ENCODE data around the gene GDF15. TPM values are rescaled to one million over a fixed set of nuclear protein-coding genes. Genes with fewer than 3 reads are reported as not detected.
A peak's percentile ranks its signal among the peaks of the same experiment; 100 is the strongest.

Gene GDF15
- total RNA-seq, 2 donors from 2014 or later = 40.5 to 86.1 TPM

GRCh38 chr19:18366021-18366435 lies 19.9 kb upstream of the GDF15 start:
- no peak overlapping the region for H3K4me3 ChIP-seq
- no peaks in the 10 kb centered on the region for H3K9me3 ChIP-seq
- TF ChIP-seq CTCF (IDR thresholded peaks at IDR 0.05) (no peak), POLR2A (IDR thresholded peaks at IDR 0.05) (no peak)
- H3K27me3 ChIP-seq = no peaks in the 10 kb centered on the region
- intact Hi-C loops (cut with DNase I) = no loop called here
- no peak for DNase-seq
- H3K36me3 ChIP-seq (replicated peaks in 1 of 2; ENCODE audit: insufficient read depth in 1 of 2, low read depth in 2 of 2) = no peaks in the 10 kb centered on the region
- ATAC-seq = no peak
- peak overlapping the region; percentile 93 to 98 (median 96) for H3K27ac ChIP-seq
- WGBS, 2 donors = 91 to 95% methylated on average over 2 of the region's 2 CpGs
- peaks cover 57% of the 10 kb centered on the region for H3K4me1 ChIP-seq

GRCh38 chr19:18368504-18369222 lies 17.3 kb upstream of the GDF15 start:
- Histone ChIP-seq H3K27me3 (no peaks in the 10 kb centered on the region), H3K4me1 (peaks cover 58% of the 10 kb centered on the region), H3K4me3 (no peak overlapping the region), H3K9me3 (no peaks in the 10 kb centered on the region), H3K27ac (peak overlapping the region; percentile 68 to 76 (median 76)), H3K36me3 (replicated peaks in 1 of 2; ENCODE audit: insufficient read depth in 1 of 2, low read depth in 2 of 2) (no peaks in the 10 kb centered on the region)
- ATAC-seq (peak; percentile 16), DNase-seq (peak; percentile 58 to 78 (median 76))
- WGBS, 2 donors = 66 to 72% methylated on average over 3 to 15 of the region's 15 CpGs
- TF ChIP-seq POLR2A (IDR thresholded peaks at IDR 0.05) (no peak), CTCF (IDR thresholded peaks at IDR 0.05) (no peak)
- intact Hi-C loops (cut with DNase I) = no loop called here

GRCh38 chr19:18373407-18373891 lies 12.5 kb upstream of the GDF15 start:
- ATAC-seq (no peak), DNase-seq (no peak)
- H3K4me1 ChIP-seq = peaks cover 59% of the 10 kb centered on the region
- no peak for TF ChIP-seq POLR2A (IDR thresholded peaks at IDR 0.05)
- TF ChIP-seq CTCF (IDR thresholded peaks at IDR 0.05) = no peak
- peak overlapping the region; percentile 90 to 97 (median 96) for H3K27ac ChIP-seq
- 53 to 60% methylated on average over 4 of the region's 4 CpGs for whole genome bisulfite sequencing, 2 donors
- intact Hi-C loops (cut with DNase I) = no loop called here
- H3K4me3 ChIP-seq = no peak overlapping the region
- H3K9me3 ChIP-seq = no peaks in the 10 kb centered on the region
- no peaks in the 10 kb centered on the region for H3K36me3 ChIP-seq (replicated peaks in 1 of 2; ENCODE audit: insufficient read depth in 1 of 2, low read depth in 2 of 2)
- no peaks in the 10 kb centered on the region for H3K27me3 ChIP-seq

GRCh38 chr19:18373892-18374629 lies 11.9 kb upstream of the GDF15 start:
- Histone ChIP-seq H3K36me3 (replicated peaks in 1 of 2; ENCODE audit: insufficient read depth in 1 of 2, low read depth in 2 of 2) (no peaks in the 10 kb centered on the region), H3K4me1 (peaks cover 59% of the 10 kb centered on the region), H3K4me3 (no peak overlapping the region), H3K27me3 (no peaks in the 10 kb centered on the region), H3K27ac (peak overlapping the region; percentile 90 to 97 (median 96)), H3K9me3 (no peaks in the 10 kb centered on the region)
- DNase-seq (peak; percentile 81 to 96 (median 90)), ATAC-seq (peak; percentile 74)
- intact Hi-C loops (cut with DNase I) = no loop called here
- 24 to 30% methylated on average over 8 to 17 of the region's 17 CpGs for WGBS, 2 donors
- TF ChIP-seq CTCF (IDR thresholded peaks at IDR 0.05) (no peak), POLR2A (IDR thresholded peaks at IDR 0.05) (no peak)
